ENCODE measurements around the gene WDR43.

The WDR43 gene

DNA sequence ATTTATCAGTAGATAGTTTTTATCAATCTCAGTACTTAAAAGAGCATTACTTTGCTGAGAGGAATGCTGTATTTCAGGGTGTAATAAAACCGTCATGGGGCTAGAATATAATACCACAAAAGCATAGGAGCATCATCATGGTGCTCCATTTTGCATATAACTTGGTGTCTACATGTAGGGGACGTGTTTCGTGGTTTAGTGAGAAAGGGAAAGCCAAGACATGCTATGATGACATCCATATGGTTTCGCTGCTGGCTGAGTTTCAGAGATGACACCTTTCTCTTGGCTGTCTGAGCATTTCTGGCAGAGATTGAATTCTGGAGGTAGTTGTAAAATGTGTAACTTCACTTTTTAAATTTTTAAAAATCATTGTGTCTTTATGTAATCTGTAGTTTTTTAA, 32.4 kb downstream of the WDR43 start:
- no peak overlapping the region for H3K4me3 ChIP-seq (ENCODE audit: low read depth, low read length)
- DNase-seq (ENCODE audit: low read depth, low spot score) = no peak
- in situ Hi-C loops (cut with HindIII; ENCODE audit: low sequenced_read_pairs) = no loop called here
- TF ChIP-seq, protein P1, sequence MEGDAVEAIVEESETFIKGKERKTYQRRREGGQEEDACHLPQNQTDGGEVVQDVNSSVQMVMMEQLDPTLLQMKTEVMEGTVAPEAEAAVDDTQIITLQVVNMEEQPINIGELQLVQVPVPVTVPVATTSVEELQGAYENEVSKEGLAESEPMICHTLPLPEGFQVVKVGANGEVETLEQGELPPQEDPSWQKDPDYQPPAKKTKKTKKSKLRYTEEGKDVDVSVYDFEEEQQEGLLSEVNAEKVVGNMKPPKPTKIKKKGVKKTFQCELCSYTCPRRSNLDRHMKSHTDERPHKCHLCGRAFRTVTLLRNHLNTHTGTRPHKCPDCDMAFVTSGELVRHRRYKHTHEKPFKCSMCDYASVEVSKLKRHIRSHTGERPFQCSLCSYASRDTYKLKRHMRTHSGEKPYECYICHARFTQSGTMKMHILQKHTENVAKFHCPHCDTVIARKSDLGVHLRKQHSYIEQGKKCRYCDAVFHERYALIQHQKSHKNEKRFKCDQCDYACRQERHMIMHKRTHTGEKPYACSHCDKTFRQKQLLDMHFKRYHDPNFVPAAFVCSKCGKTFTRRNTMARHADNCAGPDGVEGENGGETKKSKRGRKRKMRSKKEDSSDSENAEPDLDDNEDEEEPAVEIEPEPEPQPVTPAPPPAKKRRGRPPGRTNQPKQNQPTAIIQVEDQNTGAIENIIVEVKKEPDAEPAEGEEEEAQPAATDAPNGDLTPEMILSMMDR (IDR thresholded peaks at IDR 0.05; ENCODE audit: low read depth, low read length) = no peak

DNA sequence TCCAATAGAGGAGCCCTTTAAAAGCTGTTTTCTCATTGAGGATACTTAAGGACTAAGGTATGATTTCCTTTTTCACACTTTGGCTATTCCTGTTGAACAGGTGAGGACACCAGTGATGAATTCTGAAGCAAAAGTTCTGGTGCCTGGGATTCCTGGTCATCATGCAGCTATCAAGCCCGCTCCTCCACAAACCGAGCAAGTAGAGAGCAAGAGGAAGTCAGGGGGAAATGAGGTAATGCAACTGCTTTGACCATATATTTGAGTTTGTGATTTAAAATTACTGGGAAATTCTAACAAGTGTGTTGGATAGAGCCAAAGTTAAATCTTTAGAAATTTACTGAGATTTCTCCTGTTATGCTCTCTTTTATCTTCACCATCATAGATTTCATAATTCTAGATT, 33.0 kb downstream of the WDR43 start:
- TF ChIP-seq, protein P1 (IDR thresholded peaks at IDR 0.05; ENCODE audit: low read depth, low read length) = no peak
- no peak for DNase-seq (ENCODE audit: low read depth, low spot score)
- no peak overlapping the region for H3K4me3 ChIP-seq (ENCODE audit: low read depth, low read length)
- in situ Hi-C loops (cut with HindIII; ENCODE audit: low sequenced_read_pairs) = no loop called here

DNA sequence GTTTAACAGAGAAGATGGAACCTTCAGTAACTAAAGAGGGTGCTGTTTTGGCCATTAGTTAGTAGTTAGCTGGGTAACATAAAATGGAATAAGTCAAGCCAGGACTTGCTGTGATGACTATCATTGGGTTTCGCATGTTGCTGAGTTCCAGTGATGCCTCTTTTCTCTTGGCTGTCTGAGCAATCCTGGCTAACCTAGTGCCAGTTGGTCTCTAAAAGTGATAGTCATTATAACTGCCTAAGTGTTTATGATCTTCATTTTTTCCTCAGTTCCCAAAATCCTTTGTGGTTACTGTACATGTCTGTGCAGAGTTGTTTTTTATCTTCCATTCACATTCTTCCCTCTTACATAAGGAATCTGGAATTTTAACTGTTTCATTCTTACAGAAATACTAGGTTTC, 33.4 kb downstream of the WDR43 start:
- DNase-seq (ENCODE audit: low read depth, low spot score) = no peak
- TF ChIP-seq, protein P1 (IDR thresholded peaks at IDR 0.05; ENCODE audit: low read depth, low read length) = no peak
- H3K4me3 ChIP-seq (ENCODE audit: low read depth, low read length) = no peak overlapping the region
- in situ Hi-C loops (cut with HindIII; ENCODE audit: low sequenced_read_pairs) = no loop called here

DNA sequence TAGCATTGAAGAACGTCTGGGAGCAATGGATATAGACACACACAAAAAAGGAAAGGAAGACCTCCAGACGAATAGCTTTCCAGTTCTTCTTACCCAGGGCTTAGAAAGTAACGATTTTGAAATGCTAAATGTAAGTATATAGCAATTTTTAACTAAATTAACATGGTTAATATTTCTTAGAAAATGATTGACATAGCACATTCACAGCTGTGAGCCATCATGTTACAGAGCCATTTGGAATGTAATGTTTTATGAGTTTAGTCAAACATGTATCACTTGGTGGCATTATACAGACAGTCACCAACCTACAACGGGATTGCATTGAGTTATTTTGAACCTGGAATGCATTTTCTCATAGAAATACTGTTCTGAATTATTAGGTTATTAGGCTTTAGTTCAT, 35.1 kb downstream of the WDR43 start:
- no peak for DNase-seq (ENCODE audit: low read depth, low spot score)
- H3K4me3 ChIP-seq (ENCODE audit: low read depth, low read length) = no peak overlapping the region
- in situ Hi-C loops (cut with HindIII; ENCODE audit: low sequenced_read_pairs) = no loop called here
- TF ChIP-seq, protein P1 (IDR thresholded peaks at IDR 0.05; ENCODE audit: low read depth, low read length) = no peak

DNA sequence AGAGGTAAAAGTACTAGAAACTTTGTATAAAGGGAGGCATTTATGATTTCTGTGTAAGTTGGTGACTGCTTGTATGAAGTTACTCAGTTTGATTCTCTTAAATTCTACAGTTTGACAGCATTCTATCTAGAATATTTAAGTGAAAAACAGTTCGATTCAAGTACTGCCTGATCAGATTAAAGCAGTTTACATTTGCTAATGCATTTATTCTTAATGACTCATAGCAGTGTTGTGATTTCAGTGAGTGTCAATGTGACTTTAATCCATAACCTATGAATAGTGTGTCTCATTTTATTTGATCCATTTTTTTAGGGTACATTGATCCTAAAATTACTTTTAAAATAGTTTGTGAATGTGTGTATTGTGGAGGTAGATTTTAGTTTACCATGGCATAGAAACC, 35.7 kb downstream of the WDR43 start:
- no peak for DNase-seq (ENCODE audit: low read depth, low spot score)
- H3K4me3 ChIP-seq (ENCODE audit: low read depth, low read length) = no peak overlapping the region
- in situ Hi-C loops (cut with HindIII; ENCODE audit: low sequenced_read_pairs) = no loop called here
- TF ChIP-seq, protein P1 (IDR thresholded peaks at IDR 0.05; ENCODE audit: low read depth, low read length) = no peak

DNA sequence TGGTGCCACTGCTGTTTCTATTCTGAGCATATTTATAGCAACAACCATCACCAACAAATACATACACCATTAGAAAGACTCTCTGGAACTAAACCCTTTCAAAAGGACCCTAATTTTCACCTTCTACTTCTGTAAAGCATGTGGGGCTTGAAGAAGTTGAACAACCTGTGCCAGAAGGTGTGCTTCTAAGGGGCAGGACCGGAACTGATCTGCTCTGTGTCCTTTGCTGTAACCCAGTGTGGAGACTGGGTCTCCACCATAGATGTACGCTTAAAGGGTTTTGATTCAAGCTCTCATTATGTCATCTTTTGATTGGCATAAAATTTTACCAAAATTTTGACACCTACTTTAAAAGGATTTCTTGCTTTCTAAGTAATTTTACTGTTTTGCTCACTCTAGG, 40.3 kb downstream of the WDR43 start:
- DNase-seq (ENCODE audit: low read depth, low spot score) = no peak
- in situ Hi-C loops (cut with HindIII; ENCODE audit: low sequenced_read_pairs) = no loop called here
- H3K4me3 ChIP-seq (ENCODE audit: low read depth, low read length) = no peak overlapping the region
- TF ChIP-seq, protein P1 (IDR thresholded peaks at IDR 0.05; ENCODE audit: low read depth, low read length) = no peak

DNA sequence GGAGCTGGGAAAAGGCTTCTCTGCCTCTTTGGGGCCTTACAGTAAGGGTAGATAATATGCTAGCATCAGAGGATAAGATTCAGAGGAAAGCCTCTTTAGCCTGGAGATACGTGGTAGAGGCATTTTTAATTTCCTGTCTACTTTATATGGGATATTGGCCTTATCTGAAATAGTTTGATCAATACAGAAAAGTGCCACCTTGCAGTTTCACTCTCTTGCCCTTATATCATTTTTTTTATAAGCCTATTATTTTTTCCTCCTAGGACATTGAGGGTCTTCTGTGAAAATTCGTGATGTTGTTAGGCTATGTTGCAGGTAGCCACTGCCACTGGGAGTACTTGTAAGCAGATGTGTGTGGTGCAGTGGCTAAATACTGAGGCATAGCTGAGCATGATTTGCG, 46.5 kb downstream of the WDR43 start:
- DNase-seq (ENCODE audit: low read depth, low spot score) = no peak
- TF ChIP-seq, protein P1 (IDR thresholded peaks at IDR 0.05; ENCODE audit: low read depth, low read length) = no peak
- in situ Hi-C loops (cut with HindIII; ENCODE audit: low sequenced_read_pairs) = no loop called here
- H3K4me3 ChIP-seq (ENCODE audit: low read depth, low read length) = no peak overlapping the region

Measured in astrocyte of the spinal cord (primary cell).